HG02759 (cell line): ENCODE measurements around the gene PRIMA1.

Experiments used
- ATAC-seq: cut with Tn5 transposase; IDR thresholded peaks from one replicate; pipeline ENCODE4 v1.9.1; 2021; ENCODE audit warnings: mild to moderate bottlenecking, moderate library complexity; ENCODE audit not compliant: unreplicated experiment

Gene PRIMA1

GRCh38 chr14:93759719-93760307, 28.5 kb downstream of the PRIMA1 start:
- no peak for ATAC-seq

- ATAC-seq, result no peak
Measured at GRCh38 chr14:93757206-93757605, 31.1 kb downstream of the PRIMA1 start.

GRCh38 chr14:93753647-93754046, 34.6 kb downstream of the PRIMA1 start:
- ATAC-seq, result no peak

- ATAC-seq, result no peak
Measured at GRCh38 chr14:93752980-93753561, 35.2 kb downstream of the PRIMA1 start.

- ATAC-seq, result no peak
Measured at GRCh38 chr14:93751946-93752655, 36.2 kb downstream of the PRIMA1 start.

- no peak for ATAC-seq
Measured at GRCh38 chr14:93749076-93749420, 39.2 kb downstream of the PRIMA1 start.

- no peak for ATAC-seq
Measured at GRCh38 chr14:93748208-93749075, 39.8 kb downstream of the PRIMA1 start.

- no peak for ATAC-seq
Measured at GRCh38 chr14:93747560-93747959, 40.7 kb downstream of the PRIMA1 start.

- no peak for ATAC-seq
Measured at GRCh38 chr14:93747102-93747501, 41.2 kb downstream of the PRIMA1 start.

- no peak for ATAC-seq
Measured at GRCh38 chr14:93745603-93746273, 42.5 kb downstream of the PRIMA1 start.

- no peak for ATAC-seq
Measured at GRCh38 chr14:93744876-93745275, 43.4 kb downstream of the PRIMA1 start.

GRCh38 chr14:93744176-93744575, 44.1 kb downstream of the PRIMA1 start:
- ATAC-seq, result no peak

GRCh38 chr14:93743270-93744060, 44.8 kb downstream of the PRIMA1 start:
- ATAC-seq, result no peak

GRCh38 chr14:93742761-93743160, 45.5 kb downstream of the PRIMA1 start:
- ATAC-seq, result no peak

GRCh38 chr14:93741556-93742230, 46.6 kb downstream of the PRIMA1 start:
- no peak for ATAC-seq

GRCh38 chr14:93737634-93738033, 50.7 kb downstream of the PRIMA1 start:
- no peak for ATAC-seq

GRCh38 chr14:93736378-93737014, 51.8 kb downstream of the PRIMA1 start:
- no peak for ATAC-seq

- no peak for ATAC-seq
Measured at GRCh38 chr14:93735206-93735605, 53.1 kb downstream of the PRIMA1 start.
